ENCODE results near the gene PRR7.
A peak's percentile ranks its signal among the peaks of the same experiment; 100 is the strongest.

Gene PRR7

GRCh38 chr5:177425196-177425800 is 21.3 kb upstream of the PRR7 start:
- DNase-seq = no peak

DNA sequence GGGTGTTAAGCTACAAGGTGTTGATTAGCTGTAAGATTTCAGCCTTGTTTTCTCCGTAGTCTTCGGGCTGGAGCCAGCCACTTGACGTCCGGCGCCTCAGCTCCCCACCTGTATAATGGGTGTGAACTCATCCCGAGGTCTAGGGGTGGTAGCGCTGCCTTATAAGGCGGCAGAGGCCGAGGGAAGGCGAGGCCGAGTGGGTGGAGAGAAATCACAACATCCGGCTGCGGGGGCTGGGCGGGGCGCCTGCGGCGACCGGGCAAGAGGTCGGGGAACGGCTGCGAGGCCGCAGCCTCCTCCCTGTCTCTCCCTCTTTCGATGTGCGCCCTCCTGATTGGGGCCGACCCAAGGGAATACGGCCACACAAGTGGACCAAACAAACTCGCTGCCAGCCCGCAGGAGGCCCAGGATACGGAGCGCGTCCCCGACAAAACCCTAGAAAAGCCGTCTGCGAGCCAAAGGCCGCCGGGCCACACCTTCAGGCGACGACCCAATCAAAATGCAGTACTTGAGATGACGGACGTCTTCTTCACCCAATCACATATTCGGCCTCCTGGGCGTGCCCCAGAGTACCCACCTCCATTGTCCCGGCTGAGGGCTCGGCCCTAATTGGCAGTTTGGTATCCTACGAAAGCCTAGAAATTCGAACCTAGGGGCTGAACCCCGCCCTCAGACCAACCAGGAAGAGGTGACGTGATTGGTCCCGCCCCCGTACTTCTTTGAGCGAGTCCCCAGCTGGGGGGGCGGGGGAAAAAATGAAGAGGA is 20.6 kb upstream of the PRR7 start:
- peak; percentile 100 for DNase-seq

- no peak for DNase-seq
Measured at GRCh38 chr5:177426566-177427210, 19.9 kb upstream of the PRR7 start, which contains the start of gene GRK6. Gene GRK6 (plus strand): TSS chr5:177426676. CDS start chr5:177426846, 170 bp downstream.

- no peak for DNase-seq
Measured at GRCh38 chr5:177427211-177427822, 19.3 kb upstream of the PRR7 start.

GRCh38 chr5:177427919-177428573 is 18.6 kb upstream of the PRR7 start:
- no peak for DNase-seq

GRCh38 chr5:177428574-177429217 is 17.9 kb upstream of the PRR7 start:
- no peak for DNase-seq

- no peak for DNase-seq
Measured at GRCh38 chr5:177429248-177430040, 17.2 kb upstream of the PRR7 start.

- no peak for DNase-seq
Measured at GRCh38 chr5:177430140-177430951, 16.3 kb upstream of the PRR7 start.

DNA sequence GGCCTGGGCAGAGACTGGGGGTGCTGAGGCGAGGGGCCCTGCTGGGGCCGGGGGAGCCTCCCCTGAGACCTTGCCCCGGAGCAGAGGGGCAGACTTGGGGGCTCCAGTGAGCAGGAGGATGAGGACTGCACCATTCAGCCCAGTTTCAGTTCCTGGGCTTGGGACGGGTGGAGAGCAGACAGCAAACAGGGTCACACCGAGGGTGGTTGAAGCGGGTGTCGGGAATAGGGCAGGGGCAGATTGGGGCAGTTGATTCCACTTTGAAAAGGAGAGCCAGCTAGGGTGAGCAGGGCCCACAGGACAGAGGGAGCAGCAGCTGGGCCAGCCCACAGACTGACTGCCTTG is 15.7 kb upstream of the PRR7 start:
- DNase-seq = no peak

GRCh38 chr5:177431317-177432142 is 15.1 kb upstream of the PRR7 start:
- DNase-seq = no peak

- no peak for DNase-seq
Measured at GRCh38 chr5:177432143-177432838, 14.3 kb upstream of the PRR7 start.

DNA sequence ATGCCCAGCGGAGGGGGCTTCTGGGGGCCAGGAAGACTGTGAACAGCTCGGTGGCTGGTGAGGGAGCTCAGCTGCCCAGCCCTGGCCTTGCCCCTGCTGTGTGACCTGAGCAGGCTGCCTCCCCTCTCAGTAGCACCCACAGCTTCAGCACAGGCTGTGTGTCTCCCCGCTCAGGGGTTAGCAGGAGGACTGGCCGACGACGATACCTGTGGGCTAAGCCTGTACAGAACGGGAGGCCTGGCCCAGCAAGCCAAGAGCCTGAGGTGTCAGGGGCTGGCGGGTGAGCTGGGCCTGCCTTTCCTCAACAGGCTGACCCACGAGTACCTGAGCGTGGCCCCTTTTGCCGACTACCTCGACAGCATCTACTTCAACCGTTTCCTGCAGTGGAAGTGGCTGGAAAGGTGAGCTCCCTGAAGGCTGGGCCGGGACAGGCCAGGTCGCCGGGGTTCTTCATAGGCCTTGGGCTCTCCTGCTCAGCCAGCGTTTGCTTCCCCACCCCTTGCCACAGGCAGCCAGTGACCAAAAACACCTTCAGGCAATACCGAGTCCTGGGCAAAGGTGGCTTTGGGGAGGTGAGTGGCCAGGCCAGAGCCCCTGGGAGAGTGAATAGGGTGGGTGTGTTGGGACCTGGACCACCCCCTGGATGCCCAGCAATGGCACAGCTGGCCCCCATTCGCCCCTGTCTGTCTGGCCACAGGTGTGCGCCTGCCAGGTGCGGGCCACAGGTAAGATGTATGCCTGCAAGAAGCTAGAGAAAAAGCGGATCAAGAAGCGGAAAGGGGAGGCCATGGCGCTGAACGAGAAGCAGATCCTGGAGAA is 13.6 kb upstream of the PRR7 start:
- DNase-seq = no peak

- no peak for DNase-seq
Measured at GRCh38 chr5:177433658-177434217, 12.9 kb upstream of the PRR7 start.

- no peak for DNase-seq
Measured at GRCh38 chr5:177434437-177434836, 12.2 kb upstream of the PRR7 start.

DNA sequence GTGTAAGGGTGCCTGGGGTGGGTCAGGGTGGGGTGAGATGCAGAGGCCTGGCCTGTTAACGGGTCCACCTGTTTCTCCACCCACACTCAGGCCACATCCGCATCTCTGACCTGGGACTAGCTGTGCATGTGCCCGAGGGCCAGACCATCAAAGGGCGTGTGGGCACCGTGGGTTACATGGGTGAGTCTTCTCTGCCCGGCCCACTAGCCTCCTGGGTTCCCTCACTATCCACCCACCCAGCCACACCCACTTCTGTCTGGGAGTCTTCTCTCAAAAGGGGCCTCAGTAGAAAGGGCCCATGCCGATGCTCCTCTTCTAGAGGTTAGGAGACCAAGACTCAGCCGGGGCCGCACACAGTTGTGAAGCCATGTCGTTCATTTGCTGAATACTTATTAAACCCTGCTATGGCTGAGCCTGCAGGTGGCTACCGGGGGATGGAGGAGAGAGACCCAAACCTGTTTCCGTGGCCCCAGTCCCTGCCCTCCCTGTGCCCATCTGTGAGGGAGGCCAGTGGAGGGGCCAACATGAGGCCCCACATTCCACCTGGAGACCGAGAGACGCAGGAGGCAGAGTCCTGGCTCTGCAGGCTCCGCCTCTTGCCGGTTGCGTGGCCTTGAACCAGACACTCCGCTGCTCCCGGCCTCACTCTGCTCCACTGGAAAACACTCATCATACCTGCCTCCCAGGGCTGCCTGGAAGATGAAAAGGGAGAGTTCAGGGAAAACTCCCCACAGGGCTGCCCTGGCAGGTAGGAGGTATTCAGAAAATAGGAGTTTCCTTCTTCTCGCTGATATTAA is 11.5 kb upstream of the PRR7 start:
- DNase-seq = no peak

GRCh38 chr5:177435847-177436536 is 10.6 kb upstream of the PRR7 start:
- DNase-seq = no peak

- DNase-seq = no peak
Measured at GRCh38 chr5:177437623-177438022, 9.0 kb upstream of the PRR7 start.

Measured in DMS 273 treated with DMSO at 0.1 percent for 48 hours (cell line).